ENCODE results near the gene MAZ.
A peak's percentile ranks its signal among the peaks of the same experiment; 100 is the strongest.

MAZ gene

GRCh38 chr16:29818082-29818481 lies 11.8 kb downstream of the MAZ start:
- CTCF ChIA-PET = interaction anchor here (0.9 kb wide), 1 partner anchor 11 kb away, joined by 4 read pairs; no protein-coding TSS in a partner anchor
- DNase-seq (ENCODE audit: low spot score) = no peak
- peak overlapping the region; percentile 99 for H3K27ac ChIP-seq
- TF ChIP-seq CTCF (conservative IDR thresholded peaks at IDR 0.05; ENCODE audit: low read depth) = no peak
- POLR2A ChIA-PET (ENCODE audit: low non-redundant PET) = no interaction called here

- peak overlapping the region; percentile 99 for H3K27ac ChIP-seq
- POLR2A ChIA-PET (ENCODE audit: low non-redundant PET) = no interaction called here
- CTCF ChIA-PET = interaction anchor here (0.5 to 1.2 kb wide), 5 partner anchors 9 to 355 kb away, joined by 3 to 5 read pairs (median 4); no protein-coding TSS in a partner anchor
Measured at GRCh38 chr16:29819506-29819905, 13.2 kb downstream of the MAZ start.

GRCh38 chr16:29820271-29820701 lies 14.0 kb downstream of the MAZ start, which contains the start of gene MVP:
Gene MVP (plus strand): TSS chr16:29820462. CDS start chr16:29830550, 10,088 bp downstream.
- ChIA-PET POLR2A (ENCODE audit: low non-redundant PET) (no interaction called here), CTCF (interaction anchor here (1.2 kb wide), 1 partner anchor 12 kb away, joined by 3 read pairs; no protein-coding TSS in a partner anchor)
- peak; percentile 80 for DNase-seq (ENCODE audit: low spot score)
- TF ChIP-seq CTCF (conservative IDR thresholded peaks at IDR 0.05; ENCODE audit: low read depth) = no peak
- peak within 1 kb of the TSS; percentile 99 for H3K27ac ChIP-seq

More at GRCh38 chr16:29819506-29819905, 13.2 kb downstream of the MAZ start:
- no peak for DNase-seq (ENCODE audit: low spot score)
- TF ChIP-seq CTCF (conservative IDR thresholded peaks at IDR 0.05; ENCODE audit: low read depth) = 0 out of 2 replicates have a peak, but pooled peaks have one; percentile 11

GRCh38 chr16:29820730-29821642 lies 14.7 kb downstream of the MAZ start:
- ChIA-PET CTCF (interaction anchor here (0.6 to 1.2 kb wide), 5 partner anchors 13 to 79 kb away, joined by 3 to 4 read pairs (median 3); partner anchors contain the start of genes ASPHD1 and CDIPT), POLR2A (ENCODE audit: low non-redundant PET) (interaction anchor here (0.6 kb wide), 1 partner anchor 130 kb away, joined by 3 read pairs; no protein-coding TSS in a partner anchor)
- TF ChIP-seq CTCF (conservative IDR thresholded peaks at IDR 0.05; ENCODE audit: low read depth) = no peak
- peak; percentile 73 for DNase-seq (ENCODE audit: low spot score)
- H3K27ac ChIP-seq = peak overlapping the region; percentile 99

DNA sequence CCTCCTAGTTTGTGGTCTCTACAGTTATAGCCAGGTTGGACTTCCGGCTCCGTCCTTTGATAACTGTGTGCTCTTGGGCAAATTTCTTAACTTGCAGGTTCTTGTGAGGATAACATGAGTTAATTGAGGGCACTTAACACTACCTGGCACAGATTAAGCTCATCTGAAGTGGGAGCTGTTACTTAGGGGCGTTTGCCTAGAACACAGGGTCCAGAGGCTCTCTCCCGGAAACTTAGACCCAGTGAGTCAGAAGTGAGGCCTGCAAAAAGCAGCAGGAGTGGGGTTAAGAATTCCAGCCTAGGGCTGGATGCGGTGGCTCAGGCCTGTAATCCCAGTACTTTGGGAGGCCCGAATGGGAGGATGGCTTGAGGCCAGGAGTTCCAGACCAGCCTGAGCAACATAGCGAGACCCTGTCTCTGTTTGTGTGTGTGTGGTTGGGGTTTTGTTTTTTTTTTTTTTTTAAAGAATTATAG lies 15.3 kb downstream of the MAZ start:
- ChIA-PET POLR2A (ENCODE audit: low non-redundant PET) (interaction anchor here (0.6 kb wide), 2 partner anchors 14 to 129 kb away, joined by 3 to 4 read pairs; no protein-coding TSS in a partner anchor), CTCF (interaction anchor here (0.6 to 1.2 kb wide), 6 partner anchors 17 to 210 kb away, joined by 3 to 5 read pairs (median 3); partner anchors contain the start of genes ASPHD1 and CDIPT)
- TF ChIP-seq CTCF (conservative IDR thresholded peaks at IDR 0.05; ENCODE audit: low read depth) = no peak
- H3K27ac ChIP-seq = peak overlapping the region; percentile 99
- DNase-seq (ENCODE audit: low spot score) = peak; percentile 71

GRCh38 chr16:29824589-29825144 lies 18.3 kb downstream of the MAZ start:
- peak; percentile 50 for DNase-seq (ENCODE audit: low spot score)
- POLR2A ChIA-PET (ENCODE audit: low non-redundant PET) = interaction anchor here (0.5 kb wide), 1 partner anchor 8 kb away, joined by 10 read pairs; no protein-coding TSS in a partner anchor
- peak overlapping the region; percentile 99 for H3K27ac ChIP-seq
- TF ChIP-seq CTCF (conservative IDR thresholded peaks at IDR 0.05; ENCODE audit: low read depth) = no peak
- CTCF ChIA-PET = interaction anchor here (0.6 to 1.4 kb wide), 4 partner anchors 8 to 207 kb away, joined by 3 to 5 read pairs (median 4); no protein-coding TSS in a partner anchor

Data from RWPE1 (cell line).